Measurements from ENCODE around the gene RABEP1. TPM values are rescaled to one million over a fixed set of nuclear protein-coding genes. Genes with fewer than 3 reads are reported as not detected.

RABEP1 gene
- total RNA-seq, 2 experiments from 2014 or later, result 60.4 to 66.2 TPM

DNA sequence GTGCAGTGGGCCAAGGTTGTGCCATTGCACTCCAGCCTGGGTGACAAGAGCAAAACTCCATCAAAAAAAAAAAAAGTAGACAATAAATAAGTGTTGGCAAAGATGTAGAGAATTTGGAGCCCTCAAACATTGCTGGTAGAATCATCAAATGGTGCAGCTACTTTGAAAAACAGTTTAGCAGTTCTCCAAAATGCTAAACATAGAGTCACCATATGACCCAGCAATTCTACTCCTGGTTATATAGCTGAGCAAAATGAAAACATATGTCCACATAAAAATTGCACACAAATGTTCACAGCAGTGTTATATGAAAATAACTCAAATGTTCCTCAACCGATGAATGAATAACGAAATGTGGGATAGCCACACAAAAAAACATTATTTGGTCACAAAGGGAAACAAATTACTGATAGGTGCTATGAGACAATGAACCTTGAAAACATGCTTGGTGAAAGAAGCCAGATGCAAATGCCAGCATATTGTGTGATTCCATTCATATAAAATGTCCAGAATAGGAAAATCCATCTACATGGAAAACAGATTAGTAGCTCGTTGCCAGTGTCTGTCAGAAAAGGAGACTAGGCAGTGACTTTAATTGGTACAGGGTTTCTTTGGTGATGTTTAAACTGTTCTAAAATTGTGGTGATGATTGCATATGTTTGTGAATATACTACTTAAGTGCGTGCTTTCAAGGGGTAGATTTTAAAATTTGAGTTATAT lies 12.7 kb upstream of the RABEP1 start:
- Mint-ChIP-seq H3K27ac (no peak overlapping the region), H3K27me3 (no peaks in the 10 kb centered on the region), H3K4me1 (peaks cover 13% of the 10 kb centered on the region), H3K4me3 (no peak overlapping the region), H3K36me3 (ENCODE audit: low read depth) (no peaks in the 10 kb centered on the region), H3K9me3 (ENCODE audit: low read depth) (no peaks in the 10 kb centered on the region)
- intact Hi-C loops (cut with DNase I, micrococcal nuclease), result no loop called here
- no peak for ATAC-seq
- ChIA-PET CTCF (interaction anchor here (0.7 to 1.1 kb wide), 2 partner anchors 32 to 216 kb away, joined by 3 read pairs; no protein-coding TSS in a partner anchor), POLR2A (no interaction called here)
- no peak for DNase-seq

- ATAC-seq (peak; percentile 93), DNase-seq (peak; percentile 69)
- ChIA-PET CTCF (interaction anchor here (0.8 to 1.2 kb wide), 3 partner anchors 18 to 167 kb away, joined by 3 read pairs; partner anchors contain the start of gene C1QBP), POLR2A (no interaction called here)
- Mint-ChIP-seq H3K4me3 (no peak overlapping the region), H3K4me1 (peaks cover 13% of the 10 kb centered on the region), H3K9me3 (ENCODE audit: low read depth) (no peaks in the 10 kb centered on the region), H3K27ac (peak overlapping the region; percentile 63), H3K36me3 (ENCODE audit: low read depth) (no peaks in the 10 kb centered on the region), H3K27me3 (no peaks in the 10 kb centered on the region)
- intact Hi-C loops (cut with DNase I, micrococcal nuclease), result loop anchor here in 1 of 2 experiments (1.0 kb wide), 1 partner anchor 10 kb away; the partner anchor contains the start of gene RABEP1
Measured at GRCh38 chr17:5272322-5272721, 9.8 kb upstream of the RABEP1 start.

DNA sequence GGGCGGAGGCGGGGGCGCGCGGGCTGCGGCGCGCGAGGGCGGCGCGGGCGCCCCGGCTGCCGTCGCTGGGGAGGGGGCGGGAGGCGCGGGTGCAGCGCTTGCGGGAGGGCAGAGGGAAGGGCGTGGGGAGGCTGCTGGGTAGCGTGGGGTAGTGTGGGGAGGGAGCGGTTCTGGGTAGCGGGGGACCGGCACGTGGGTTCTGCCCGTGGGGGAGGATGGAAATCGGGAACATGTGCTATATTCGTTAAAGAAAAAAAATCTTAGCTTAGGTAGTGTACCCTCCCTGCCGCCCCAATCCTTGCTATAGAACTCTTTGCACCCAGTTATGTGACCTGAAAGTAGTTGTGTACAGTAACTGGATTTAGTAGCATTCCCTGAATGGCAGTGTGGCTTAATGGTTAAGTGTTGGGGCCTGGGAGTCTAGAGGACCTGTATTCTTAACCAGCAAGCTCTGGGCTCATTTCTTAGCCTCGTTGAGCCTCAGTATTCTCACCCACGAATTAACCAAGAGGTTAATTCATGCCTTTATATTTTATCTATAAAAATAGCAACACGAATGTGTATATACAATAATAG lies 646 bp downstream of the RABEP1 start:
- H3K27ac Mint-ChIP-seq, result peak overlapping the region; percentile 90
- no peak for ATAC-seq
- peaks cover 33% of the 10 kb centered on the region for H3K4me1 Mint-ChIP-seq
- ChIA-PET CTCF (interaction anchor here (0.7 to 1.1 kb wide), 4 partner anchors 9 to 47 kb away, joined by 3 read pairs; no protein-coding TSS in a partner anchor), POLR2A (interaction anchor here (0.6 kb wide), 1 partner anchor 1635 kb away, joined by 8 read pairs; no protein-coding TSS in a partner anchor)
- H3K27me3 Mint-ChIP-seq, result no peaks in the 10 kb centered on the region
- no peaks in the 10 kb centered on the region for H3K9me3 Mint-ChIP-seq (ENCODE audit: low read depth)
- H3K36me3 Mint-ChIP-seq (ENCODE audit: low read depth), result peaks cover 18% of the 10 kb centered on the region
- peak overlapping the region; percentile 86 for H3K4me3 Mint-ChIP-seq
- intact Hi-C loops (cut with DNase I, micrococcal nuclease), result loop anchor here (1.0 to 5.0 kb wide), 13 partner anchors 10 to 1360 kb away; partner anchors contain the start of genes C1QBP (in 1 of the 2), DERL2 (in 1 of the 2), DHX33 (in 1 of the 2) and INCA1 (in 1 of the 2)
- peak; percentile 66 for DNase-seq

- H3K36me3 Mint-ChIP-seq (ENCODE audit: low read depth), result peaks cover 23% of the 10 kb centered on the region
- CTCF ChIA-PET, result interaction anchor here (0.6 to 1.5 kb wide), 4 partner anchors 10 to 1130 kb away, joined by 3 to 6 read pairs (median 3); no protein-coding TSS in a partner anchor
- peak overlapping the region; percentile 86 for H3K4me3 Mint-ChIP-seq
- POLR2A ChIA-PET, result interaction anchor here (0.6 to 0.7 kb wide), 3 partner anchors 315 to 1634 kb away, joined by 4 to 8 read pairs (median 6); no protein-coding TSS in a partner anchor
- no peaks in the 10 kb centered on the region for H3K9me3 Mint-ChIP-seq (ENCODE audit: low read depth)
- H3K27ac Mint-ChIP-seq, result peak overlapping the region; percentile 90
- ATAC-seq (no peak), DNase-seq (no peak)
- H3K4me1 Mint-ChIP-seq, result peaks cover 40% of the 10 kb centered on the region
- intact Hi-C loops (cut with DNase I, micrococcal nuclease), result loop anchor here (2.0 to 5.0 kb wide), 6 partner anchors 46 to 1359 kb away; partner anchors contain the start of genes DHX33 (in 1 of the 2), INCA1 (in 1 of the 2), KIAA0753 (in 1 of the 2) and KIF1C (in 1 of the 2)
- no peaks in the 10 kb centered on the region for H3K27me3 Mint-ChIP-seq
Measured at GRCh38 chr17:5283571-5284315, 1.7 kb downstream of the RABEP1 start.

DNA sequence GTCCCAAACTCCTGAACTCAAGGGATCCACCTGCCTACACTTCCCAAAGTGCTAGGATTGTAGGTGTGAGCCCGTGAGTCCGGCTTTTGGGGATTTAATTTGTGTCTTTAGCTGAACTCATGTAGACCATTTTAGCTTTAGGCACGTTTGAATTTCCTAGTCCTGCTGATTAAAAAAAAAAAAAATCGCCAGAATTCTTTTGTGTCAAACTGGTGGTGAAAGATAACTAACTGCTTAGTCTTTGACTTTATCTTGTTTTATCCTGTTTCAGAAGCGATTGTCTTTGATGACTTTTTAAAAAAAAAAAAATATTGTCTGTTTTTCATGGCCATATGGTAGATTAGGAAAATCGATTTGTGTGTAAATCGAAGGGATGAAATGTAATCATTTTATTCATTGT lies 2.6 kb downstream of the RABEP1 start:
- Mint-ChIP-seq H3K4me1 (peaks cover 45% of the 10 kb centered on the region), H3K4me3 (no peak overlapping the region), H3K27me3 (no peaks in the 10 kb centered on the region), H3K9me3 (ENCODE audit: low read depth) (no peaks in the 10 kb centered on the region), H3K36me3 (ENCODE audit: low read depth) (peaks cover 24% of the 10 kb centered on the region), H3K27ac (no peak overlapping the region)
- no peak for DNase-seq
- no peak for ATAC-seq
- intact Hi-C loops (cut with DNase I, micrococcal nuclease), result loop anchor here (5.0 kb wide), 5 partner anchors 47 to 1358 kb away; partner anchors contain the start of genes DHX33 (in 1 of the 2), INCA1 (in 1 of the 2), KIAA0753 (in 1 of the 2) and KIF1C (in 1 of the 2)
- ChIA-PET CTCF (interaction anchor here (0.9 to 1.5 kb wide), 2 partner anchors 12 to 89 kb away, joined by 3 to 6 read pairs; no protein-coding TSS in a partner anchor), POLR2A (no interaction called here)

DNA sequence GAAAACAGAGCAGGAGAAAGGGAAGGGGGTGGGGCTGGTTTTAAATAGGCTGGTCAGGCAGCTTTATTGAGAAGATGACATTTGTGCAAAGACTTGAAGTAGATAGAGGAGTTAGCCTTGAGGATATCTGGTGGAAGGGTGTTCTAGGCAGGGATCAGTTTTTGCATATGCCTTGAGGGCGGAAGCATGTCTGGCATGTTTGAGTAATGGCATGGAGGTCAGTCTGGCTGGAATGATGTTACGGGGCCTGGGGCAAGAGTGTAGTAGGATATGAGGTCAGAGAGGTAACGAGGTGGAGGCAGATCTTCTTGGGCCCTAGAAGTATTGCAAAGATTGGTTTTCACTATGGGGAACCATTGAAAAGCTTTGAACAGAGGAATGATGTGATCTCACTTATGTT lies 4.8 kb downstream of the RABEP1 start:
- Mint-ChIP-seq H3K4me3 (no peak overlapping the region), H3K4me1 (peaks cover 58% of the 10 kb centered on the region), H3K27ac (peak overlapping the region; percentile 55), H3K9me3 (ENCODE audit: low read depth) (no peaks in the 10 kb centered on the region), H3K27me3 (no peaks in the 10 kb centered on the region), H3K36me3 (ENCODE audit: low read depth) (peaks cover 30% of the 10 kb centered on the region)
- ATAC-seq (no peak), DNase-seq (no peak)
- CTCF ChIA-PET, result no interaction called here
- POLR2A ChIA-PET, result no interaction called here
- intact Hi-C loops (cut with DNase I, micrococcal nuclease), result no loop called here

GRCh38 chr17:5291683-5292350 lies 9.7 kb downstream of the RABEP1 start:
- CTCF ChIA-PET, result interaction anchor here (0.6 kb wide), 1 partner anchor 10 kb away, joined by 3 read pairs; no protein-coding TSS in a partner anchor
- Mint-ChIP-seq H3K4me1 (peaks cover 38% of the 10 kb centered on the region), H3K9me3 (ENCODE audit: low read depth) (no peaks in the 10 kb centered on the region), H3K27ac (peak overlapping the region; percentile 19), H3K27me3 (no peaks in the 10 kb centered on the region), H3K4me3 (no peak overlapping the region), H3K36me3 (ENCODE audit: low read depth) (peaks cover 22% of the 10 kb centered on the region)
- intact Hi-C loops (cut with DNase I, micrococcal nuclease), result no loop called here
- DNase-seq (no peak), ATAC-seq (no peak)
- POLR2A ChIA-PET, result interaction anchor here (0.6 kb wide), 1 partner anchor 18 kb away, joined by 3 read pairs; no protein-coding TSS in a partner anchor

- Mint-ChIP-seq H3K9me3 (ENCODE audit: low read depth) (no peaks in the 10 kb centered on the region), H3K36me3 (ENCODE audit: low read depth) (peaks cover 25% of the 10 kb centered on the region), H3K4me3 (no peak overlapping the region), H3K27me3 (no peaks in the 10 kb centered on the region), H3K4me1 (peaks cover 40% of the 10 kb centered on the region), H3K27ac (no peak overlapping the region)
- intact Hi-C loops (cut with DNase I, micrococcal nuclease), result no loop called here
- ChIA-PET CTCF (interaction anchor here (0.7 to 3.2 kb wide), 8 partner anchors 8 to 116 kb away, joined by 3 to 21 read pairs (median 4); no protein-coding TSS in a partner anchor), POLR2A (interaction anchor here (0.6 kb wide), 1 partner anchor 47 kb away, joined by 3 read pairs; no protein-coding TSS in a partner anchor)
- DNase-seq, result no peak
- peak; percentile 47 for ATAC-seq
Measured at GRCh38 chr17:5297245-5297644, 15.2 kb downstream of the RABEP1 start.

- POLR2A ChIA-PET, result interaction anchor here (0.6 kb wide), 1 partner anchor 8 kb away, joined by 6 read pairs; no protein-coding TSS in a partner anchor
- Mint-ChIP-seq H3K9me3 (ENCODE audit: low read depth) (no peaks in the 10 kb centered on the region), H3K4me1 (peaks cover 40% of the 10 kb centered on the region), H3K4me3 (no peak overlapping the region), H3K27ac (peak overlapping the region; percentile 8), H3K27me3 (no peaks in the 10 kb centered on the region), H3K36me3 (ENCODE audit: low read depth) (peaks cover 25% of the 10 kb centered on the region)
- DNase-seq, result no peak
- ATAC-seq, result peak; percentile 39
- intact Hi-C loops (cut with DNase I, micrococcal nuclease), result no loop called here
- CTCF ChIA-PET, result interaction anchor here (2.2 kb wide), 1 partner anchor 51 kb away, joined by 7 read pairs; no protein-coding TSS in a partner anchor
Measured at GRCh38 chr17:5299383-5299782, 17.3 kb downstream of the RABEP1 start.

GRCh38 chr17:5304636-5305035 lies 22.6 kb downstream of the RABEP1 start:
- H3K9me3 Mint-ChIP-seq (ENCODE audit: low read depth), result no peaks in the 10 kb centered on the region
- H3K36me3 Mint-ChIP-seq (ENCODE audit: low read depth), result peaks cover 20% of the 10 kb centered on the region
- no peaks in the 10 kb centered on the region for H3K27me3 Mint-ChIP-seq
- H3K4me1 Mint-ChIP-seq, result peaks cover 41% of the 10 kb centered on the region
- H3K4me3 Mint-ChIP-seq, result no peak overlapping the region
- H3K27ac Mint-ChIP-seq, result no peak overlapping the region
- intact Hi-C loops (cut with DNase I, micrococcal nuclease), result loop anchor here in 1 of 2 experiments (10.0 kb wide), 1 partner anchor 110 kb away; the partner anchor contains the start of gene ZNF594
- CTCF ChIA-PET, result interaction anchor here (0.8 to 1.6 kb wide), 3 partner anchors 8 to 134 kb away, joined by 3 to 4 read pairs (median 4); partner anchors contain the start of gene C1QBP
- POLR2A ChIA-PET, result no interaction called here
- ATAC-seq (no peak), DNase-seq (no peak)

Data from activated CD4-positive, alpha-beta T cell treated with anti-CD3 and anti-CD28 coated beads for 36 hours (primary cell).